Astrocyte of the spinal cord (primary cell): ENCODE data around the gene DCST2.

ENCODE experiments used
- DNase-seq: peaks from one replicate; pipeline ENCODE4 v3.0.0; 2011; ENCODE audit warnings: low read depth, low spot score
- H3K4me3 ChIP-seq: 2 replicates; pipeline ENCODE4 v1.5.1; 2011; ENCODE audit warnings: low read depth, mild to moderate bottlenecking, low read length, moderate library complexity
- in situ Hi-C: cut with HindIII; loops from 2 replicates; pipeline ENCODE4 v1.10.0; 2017; ENCODE audit warnings: low sequenced_read_pairs
- TF ChIP-seq, protein P1 (sequence below): IDR thresholded peaks from 2 replicates; pipeline ENCODE4 v1.5.1; 2012; ENCODE audit warnings: low read depth, mild to moderate bottlenecking, low read length, inconsistent platforms

DCST2 gene

GRCh38 chr1:155026588-155026987, 7.0 kb downstream of the DCST2 start:
- TF ChIP-seq, protein P1, sequence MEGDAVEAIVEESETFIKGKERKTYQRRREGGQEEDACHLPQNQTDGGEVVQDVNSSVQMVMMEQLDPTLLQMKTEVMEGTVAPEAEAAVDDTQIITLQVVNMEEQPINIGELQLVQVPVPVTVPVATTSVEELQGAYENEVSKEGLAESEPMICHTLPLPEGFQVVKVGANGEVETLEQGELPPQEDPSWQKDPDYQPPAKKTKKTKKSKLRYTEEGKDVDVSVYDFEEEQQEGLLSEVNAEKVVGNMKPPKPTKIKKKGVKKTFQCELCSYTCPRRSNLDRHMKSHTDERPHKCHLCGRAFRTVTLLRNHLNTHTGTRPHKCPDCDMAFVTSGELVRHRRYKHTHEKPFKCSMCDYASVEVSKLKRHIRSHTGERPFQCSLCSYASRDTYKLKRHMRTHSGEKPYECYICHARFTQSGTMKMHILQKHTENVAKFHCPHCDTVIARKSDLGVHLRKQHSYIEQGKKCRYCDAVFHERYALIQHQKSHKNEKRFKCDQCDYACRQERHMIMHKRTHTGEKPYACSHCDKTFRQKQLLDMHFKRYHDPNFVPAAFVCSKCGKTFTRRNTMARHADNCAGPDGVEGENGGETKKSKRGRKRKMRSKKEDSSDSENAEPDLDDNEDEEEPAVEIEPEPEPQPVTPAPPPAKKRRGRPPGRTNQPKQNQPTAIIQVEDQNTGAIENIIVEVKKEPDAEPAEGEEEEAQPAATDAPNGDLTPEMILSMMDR: no peak
- in situ Hi-C loops: no loop called here
- H3K4me3 ChIP-seq: no peak overlapping the region
- DNase-seq: no peak

DNA sequence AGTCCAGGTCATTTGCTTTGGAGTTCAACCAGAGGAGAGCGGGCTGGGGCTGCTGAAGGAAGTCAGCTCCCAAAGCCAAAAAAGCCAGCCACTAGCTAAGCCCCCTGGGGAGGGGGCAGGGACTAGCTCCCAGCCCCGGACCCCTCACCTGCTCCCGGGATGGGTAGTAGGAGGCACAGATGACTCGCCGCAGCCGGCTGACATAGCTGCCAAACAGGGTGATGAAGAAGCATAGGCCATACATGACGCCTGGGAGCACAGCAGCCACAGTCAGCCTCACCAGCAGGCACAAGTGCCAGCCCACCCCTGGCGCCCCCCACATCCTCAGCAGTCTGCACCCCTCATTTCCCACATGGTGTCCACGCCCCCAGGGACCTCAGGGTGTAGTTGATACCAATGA, 7.4 kb downstream of the DCST2 start:
- DNase-seq: no peak
- TF ChIP-seq, protein P1: no peak
- in situ Hi-C loops: no loop called here
- no peak overlapping the region for H3K4me3 ChIP-seq

DNA sequence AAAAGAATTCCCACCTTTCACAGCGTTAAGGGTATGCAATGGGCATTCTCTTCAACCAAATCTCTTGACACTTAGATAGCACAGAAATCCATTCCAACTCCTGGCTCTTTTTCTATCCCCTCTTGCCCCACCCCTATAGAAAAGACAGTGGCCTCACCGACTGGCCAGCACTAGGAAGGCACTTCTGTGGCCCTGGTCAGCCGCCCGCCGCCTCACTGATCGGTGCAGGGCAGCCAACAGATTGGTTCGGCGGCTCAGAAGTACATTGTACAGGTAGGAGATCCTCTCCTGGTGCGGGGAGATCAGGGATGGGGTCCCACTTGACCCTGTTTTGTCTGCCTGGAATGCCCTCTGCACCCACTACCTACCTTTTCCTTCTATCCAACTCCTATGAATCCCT, 9.3 kb downstream of the DCST2 start:
- in situ Hi-C loops: no loop called here
- H3K4me3 ChIP-seq: no peak overlapping the region
- TF ChIP-seq, protein P1: no peak
- no peak for DNase-seq

GRCh38 chr1:155023627-155024026, 10.0 kb downstream of the DCST2 start:
- DNase-seq: no peak
- in situ Hi-C loops: no loop called here
- TF ChIP-seq, protein P1: no peak
- no peak overlapping the region for H3K4me3 ChIP-seq

DNA sequence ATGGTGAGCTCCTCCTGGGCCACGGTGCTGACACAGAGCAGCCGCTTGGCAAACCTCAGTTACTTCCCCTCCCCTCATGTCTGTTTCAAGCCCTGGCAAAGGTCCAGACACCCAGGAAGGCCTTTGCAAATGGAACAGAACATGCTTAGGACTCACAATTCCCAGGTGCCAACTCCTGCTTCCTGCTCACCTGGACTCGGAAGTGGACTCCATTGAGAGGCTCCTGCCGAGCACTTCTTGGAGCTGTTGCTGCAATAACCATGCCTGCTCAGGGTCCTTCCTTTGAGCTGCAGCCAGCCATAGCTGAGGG, 10.7 kb downstream of the DCST2 start:
- in situ Hi-C loops: no loop called here
- no peak for DNase-seq
- no peak overlapping the region for H3K4me3 ChIP-seq

GRCh38 chr1:155022136-155022926, 11.2 kb downstream of the DCST2 start:
- TF ChIP-seq, protein P1: no peak
- in situ Hi-C loops: no loop called here
- no peak for DNase-seq
- H3K4me3 ChIP-seq: no peak overlapping the region

More for the DNA sequence above, 10.7 kb downstream of the DCST2 start:
- TF ChIP-seq, protein P1: no peak
